ENCODE results near the gene LPAR1. TPM values are rescaled to one million over a fixed set of nuclear protein-coding genes. Genes with fewer than 3 reads are reported as not detected.

Gene LPAR1
- total and polyA plus RNA-seq, 10 of the 15 experiments (the other 5 are each of a cell fraction or from before 2014, with no cell fraction given), result 3.3 to 12.9 (median 8.4) TPM

DNA sequence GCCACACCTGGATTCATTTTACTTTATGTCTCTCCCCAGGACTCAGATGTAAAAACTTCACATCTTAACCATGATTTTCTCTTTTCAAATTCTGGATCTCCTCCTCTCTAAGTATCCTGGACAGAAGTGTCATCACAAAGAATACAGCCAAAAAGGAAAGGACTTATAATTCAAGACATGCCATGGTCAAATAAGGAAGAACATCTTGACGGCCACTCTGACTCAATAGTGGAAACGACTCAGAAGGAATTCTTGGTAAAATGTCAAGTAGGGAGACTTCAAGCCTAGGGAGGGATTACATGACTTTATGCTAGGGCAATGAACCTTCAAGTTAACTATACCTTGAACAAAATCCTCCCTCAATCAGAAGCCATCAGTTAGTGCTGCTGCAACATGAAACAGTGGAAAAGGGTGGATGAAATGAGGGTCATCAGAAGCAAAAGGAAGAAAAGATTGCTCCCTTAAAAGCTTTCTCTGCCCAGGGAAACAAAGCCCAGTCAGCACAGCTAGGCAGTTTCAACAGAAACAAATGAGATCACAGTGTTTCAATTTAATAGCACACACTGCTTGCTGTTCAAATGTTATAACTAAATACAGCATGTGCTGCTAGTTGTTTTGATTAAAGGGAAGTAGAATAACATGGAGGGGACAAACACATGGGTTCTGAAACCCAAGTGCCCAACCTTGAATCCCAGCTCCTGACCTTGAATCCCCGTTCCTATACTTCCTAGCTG is 101.4 kb downstream of the LPAR1 start:
- no peak overlapping the region; the same call in 1 of the 2 replicates for H2AFZ ChIP-seq (ENCODE audit: control insufficient read depth, low read depth, low read length)
- H3K4me1 ChIP-seq (ENCODE audit: control insufficient read depth, insufficient read depth, low read length), result peaks cover 10% of the 10 kb centered on the region
- H3K4me3 ChIP-seq, result no peak overlapping the region
- 4% methylated on average over 3 of the region's 3 CpGs for WGBS (ENCODE audit: insufficient coverage, insufficient replicate concordance, low lambda C conversion rate, missing lambda C conversion rate)
- no peak overlapping the region for H3K27ac ChIP-seq (ENCODE audit: control insufficient read depth, insufficient read depth)
- DNase-seq (ENCODE audit: low read depth, low spot score) (no peak), FAIRE-seq (no peak), ATAC-seq (no peak)
- ChIA-PET RAD21 (ENCODE audit: unreplicated experiment) (interaction anchor here (1.0 to 4.2 kb wide), 4 partner anchors 10 to 99 kb away, joined by 3 to 33 read pairs (median 8); no protein-coding TSS in a partner anchor), POLR2A (interaction anchor here (0.8 to 2.7 kb wide), 6 partner anchors 10 to 129 kb away, joined by 3 to 7 read pairs (median 4); no protein-coding TSS in a partner anchor), CTCF (interaction anchor here (0.7 to 6.5 kb wide), 2 partner anchors 10 to 98 kb away, joined by 4 to 37 read pairs; no protein-coding TSS in a partner anchor), SMC1A (ENCODE audit: uncharacterized antibody, unreplicated experiment) (interaction anchor here (0.8 to 4.7 kb wide), 9 partner anchors 10 to 97 kb away, joined by 3 to 44 read pairs (median 8); no protein-coding TSS in a partner anchor)
- in situ Hi-C loops (cut with MboI) (no loop called here), intact Hi-C loops (cut with micrococcal nuclease; ENCODE audit: unreplicated experiment) (no loop called here)
- H3K79me2 ChIP-seq (ENCODE audit: control insufficient read depth, insufficient read depth, low read length), result no peaks in the 10 kb centered on the region
- no peaks in the 10 kb centered on the region for H3K36me3 ChIP-seq (ENCODE audit: control insufficient read depth in 2 of 2, insufficient read depth in 2 of 2, low read length in 1 of 2)
- TF ChIP-seq POLR2AphosphoS2 (IDR thresholded peaks at IDR 0.05; ENCODE audit: low read depth, low read length), result no peak
- no peaks in the 10 kb centered on the region for H4K20me1 ChIP-seq (ENCODE audit: control insufficient read depth, insufficient read depth)
- H3K27me3 ChIP-seq (replicated peaks in 1 of 2; ENCODE audit: control insufficient read depth in 2 of 2, insufficient read depth in 2 of 2, low read length in 1 of 2), result no peaks in the 10 kb centered on the region
- no peak overlapping the region for H3K9ac ChIP-seq (ENCODE audit: control insufficient read depth, insufficient read depth, low read length)
- no peak overlapping the region for H3K4me2 ChIP-seq (ENCODE audit: control insufficient read depth, insufficient read depth)
- peaks cover 2% of the 10 kb centered on the region; the same call in 2 of the 3 replicates for H3K9me3 ChIP-seq (replicated peaks; ENCODE audit: control insufficient read depth, insufficient read depth, low read length)
- BruUV-seq (replicated peaks), result no TSS peak

- H3K9ac ChIP-seq (ENCODE audit: control insufficient read depth, insufficient read depth, low read length), result no peak overlapping the region
- no peak for DNase-seq (ENCODE audit: low read depth, low spot score)
- no peak for ATAC-seq
- ChIA-PET POLR2A (interaction anchor here (0.9 to 2.7 kb wide), 7 partner anchors 10 to 129 kb away, joined by 3 to 11 read pairs (median 6); no protein-coding TSS in a partner anchor), SMC1A (ENCODE audit: uncharacterized antibody, unreplicated experiment) (interaction anchor here (0.7 to 4.7 kb wide), 18 partner anchors 9 to 310 kb away, joined by 3 to 44 read pairs (median 4); no protein-coding TSS in a partner anchor), CTCF (interaction anchor here (0.6 to 6.5 kb wide), 9 partner anchors 7 to 363 kb away, joined by 3 to 37 read pairs (median 4); no protein-coding TSS in a partner anchor), RAD21 (ENCODE audit: unreplicated experiment) (interaction anchor here (0.7 to 4.2 kb wide), 13 partner anchors 11 to 340 kb away, joined by 3 to 46 read pairs (median 5); no protein-coding TSS in a partner anchor)
- H2AFZ ChIP-seq (ENCODE audit: control insufficient read depth, low read depth, low read length), result no peak overlapping the region
- no peaks in the 10 kb centered on the region for H3K27me3 ChIP-seq (replicated peaks in 1 of 2; ENCODE audit: control insufficient read depth in 2 of 2, insufficient read depth in 2 of 2, low read length in 1 of 2)
- TF ChIP-seq CREM (IDR thresholded peaks at IDR 0.05; ENCODE audit: low read depth) (peak; percentile 1; the same call in 1 of the 2 replicates), CBFB (IDR thresholded peaks at IDR 0.05; ENCODE audit: low read depth) (no peak)
- in situ Hi-C loops (cut with MboI), result no loop called here
- peaks cover 2% of the 10 kb centered on the region; the same call in 2 of the 3 replicates for H3K9me3 ChIP-seq (replicated peaks; ENCODE audit: control insufficient read depth, insufficient read depth, low read length)
- FAIRE-seq, result no peak
- H3K4me2 ChIP-seq (ENCODE audit: control insufficient read depth, insufficient read depth), result no peak overlapping the region
- H3K4me1 ChIP-seq (ENCODE audit: control insufficient read depth, insufficient read depth, low read length), result peaks cover 10% of the 10 kb centered on the region
- H3K79me2 ChIP-seq (ENCODE audit: control insufficient read depth, insufficient read depth, low read length), result no peaks in the 10 kb centered on the region
- intact Hi-C loops (cut with micrococcal nuclease; ENCODE audit: unreplicated experiment), result no loop called here
- no peaks in the 10 kb centered on the region for H4K20me1 ChIP-seq (ENCODE audit: control insufficient read depth, insufficient read depth)
- H3K4me3 ChIP-seq, result no peak overlapping the region
- H3K27ac ChIP-seq (ENCODE audit: control insufficient read depth, insufficient read depth), result no peak overlapping the region
- no TSS peak for BruUV-seq (replicated peaks)
- H3K36me3 ChIP-seq (ENCODE audit: control insufficient read depth in 2 of 2, insufficient read depth in 2 of 2, low read length in 1 of 2), result no peaks in the 10 kb centered on the region
- WGBS (ENCODE audit: insufficient coverage, insufficient replicate concordance, low lambda C conversion rate, missing lambda C conversion rate), result 37% methylated on average over 3 of the region's 3 CpGs
These were observed 102.0 kb downstream of the LPAR1 start for GRCh38 chr9:110936237-110936636.

Data from GM12878 (cell line).